Measurements from ENCODE around the gene RAPGEF5.

- no peak for TF ChIP-seq CTCF (optimal IDR thresholded peaks at IDR 0.05 in 1 of 3, IDR thresholded peaks at IDR 0.05 in 1 of 3, conservative IDR thresholded peaks at IDR 0.05 in 1 of 3; ENCODE audit: extremely low read depth in 1 of 3, insufficient read depth in 2 of 3, low read length in 3 of 3)
- no peak for TF ChIP-seq EZH2 (IDR thresholded peaks at IDR 0.05; ENCODE audit: low read length)
These were observed 156.7 kb downstream of the RAPGEF5 start for GRCh38 chr7:22200238-22200637.

Measured in keratinocyte (primary cell).